Suppressor macrophage treated with lipopolysaccharide for 1 hour (primary cell): ENCODE measurements around the gene HHIPL1.

Experiments
- DNase-seq, 3 donors: peaks; one replicate each; pipeline ENCODE4 v3.0.0-alpha.2; 2020 to 2022

Gene HHIPL1

DNA sequence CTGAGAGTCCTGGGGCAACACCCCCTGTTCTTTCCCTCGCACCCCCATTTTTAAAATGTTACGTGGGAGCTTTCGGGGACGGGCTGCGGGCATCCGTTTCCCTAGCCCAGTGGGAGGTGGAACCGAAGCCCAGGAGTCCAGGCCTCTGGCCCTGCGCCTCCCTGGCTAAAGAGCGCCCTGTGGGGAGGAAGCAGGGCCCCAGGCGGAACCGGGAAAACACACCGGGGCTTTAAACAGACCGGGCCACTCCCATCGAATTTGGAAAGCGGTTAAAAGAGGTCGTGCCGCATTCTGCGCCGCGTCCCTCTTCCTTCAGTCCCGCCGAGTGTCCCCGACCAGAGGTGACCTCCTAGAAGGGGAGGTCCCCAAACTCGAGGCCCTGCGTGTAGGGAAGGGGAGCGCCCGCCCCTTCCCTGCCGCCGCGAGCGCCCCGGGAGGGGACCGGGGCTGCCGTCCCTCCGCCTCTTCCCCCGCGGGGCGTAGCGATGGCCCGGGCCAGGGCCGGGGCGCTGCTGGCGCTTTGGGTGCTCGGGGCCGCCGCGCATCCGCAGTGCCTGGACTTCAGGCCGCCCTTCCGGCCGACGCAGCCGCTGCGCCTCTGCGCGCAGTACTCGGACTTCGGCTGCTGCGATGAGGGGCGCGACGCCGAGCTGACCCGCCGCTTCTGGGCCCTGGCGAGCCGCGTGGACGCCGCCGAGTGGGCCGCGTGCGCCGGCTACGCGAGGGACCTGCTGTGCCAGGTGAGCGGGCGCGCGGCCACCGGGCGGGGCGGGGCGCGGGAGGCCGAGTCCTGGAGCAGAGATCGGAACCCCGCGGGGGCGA is at the start of gene HHIPL1:
HHIPL1 (plus strand) TSS at position 407 of the 822 bp plus-strand sequence; CDS start at position 486, 79 bp downstream.
- no peak for DNase-seq

DNA sequence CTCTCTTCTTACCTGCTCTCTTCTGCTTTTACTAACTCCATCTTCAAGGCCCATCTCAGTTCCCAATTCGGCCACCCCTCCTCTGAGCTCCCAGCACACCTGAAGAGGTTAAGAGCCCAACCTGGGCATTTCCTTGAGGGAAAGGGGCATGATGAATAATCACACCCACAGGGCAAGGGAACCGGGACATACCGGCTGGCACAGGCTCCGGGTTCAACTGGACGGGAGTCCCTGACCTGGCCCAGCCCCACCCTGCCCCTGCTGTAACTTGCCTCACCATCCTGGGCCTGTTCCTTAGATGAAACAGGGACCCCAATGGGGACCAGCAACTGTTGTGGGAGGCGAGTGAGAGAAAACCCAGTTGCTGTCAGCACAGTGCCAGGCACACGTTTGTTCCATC is 49.4 kb upstream of the HHIPL1 start:
- no peak for DNase-seq

DNA sequence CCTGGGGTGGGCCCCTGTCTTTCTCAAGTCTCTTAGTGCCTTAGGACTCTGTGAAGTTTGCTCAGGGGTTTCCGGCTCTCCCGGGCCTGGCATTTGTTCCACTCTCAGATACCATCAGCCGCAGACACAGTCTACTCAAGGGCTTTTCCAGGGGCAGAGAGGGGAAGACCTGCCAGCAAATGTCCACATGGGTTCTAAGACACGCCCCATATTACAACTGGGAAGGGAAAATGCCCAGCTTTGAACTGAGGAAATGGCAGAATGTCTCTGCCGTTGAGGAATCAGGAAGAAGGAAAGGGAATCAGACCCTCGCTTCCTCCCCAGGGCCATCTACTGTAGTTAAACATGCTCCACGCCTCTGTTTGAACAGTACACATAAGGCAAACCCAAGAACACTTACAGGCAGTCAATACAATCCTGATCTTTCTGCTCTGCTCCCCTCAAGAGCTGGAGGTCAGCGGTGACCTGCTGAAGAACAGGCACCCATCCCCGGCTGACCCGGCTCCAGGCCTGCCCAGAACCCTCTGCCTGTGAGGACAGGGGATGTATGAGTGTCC is 48.8 kb upstream of the HHIPL1 start:
- peak in 1 of 3 donors; percentile 43 for DNase-seq

DNA sequence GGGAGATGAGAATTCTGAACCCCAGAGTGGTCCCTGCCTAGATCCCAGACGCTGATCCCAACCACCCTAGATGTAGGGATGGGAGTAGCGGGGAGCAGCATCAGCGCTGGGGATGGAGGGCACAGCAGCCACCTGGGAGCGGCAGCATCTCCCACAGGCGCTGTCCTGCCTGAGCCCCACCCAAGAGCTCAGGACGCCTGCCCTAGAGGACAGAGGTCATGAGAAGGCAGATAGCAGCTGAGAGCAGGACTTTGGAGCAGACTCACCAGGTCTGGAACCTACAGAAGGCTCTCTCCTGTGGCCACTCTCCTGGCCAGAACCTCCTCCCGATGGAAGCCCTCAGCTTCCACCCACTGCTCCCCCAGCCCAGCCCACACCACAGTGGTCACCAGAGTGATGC is 48.2 kb upstream of the HHIPL1 start:
- DNase-seq: no peak

- DNase-seq: no peak
These were observed 46.9 kb upstream of the HHIPL1 start for GRCh38 chr14:99597911-99598600.

DNA sequence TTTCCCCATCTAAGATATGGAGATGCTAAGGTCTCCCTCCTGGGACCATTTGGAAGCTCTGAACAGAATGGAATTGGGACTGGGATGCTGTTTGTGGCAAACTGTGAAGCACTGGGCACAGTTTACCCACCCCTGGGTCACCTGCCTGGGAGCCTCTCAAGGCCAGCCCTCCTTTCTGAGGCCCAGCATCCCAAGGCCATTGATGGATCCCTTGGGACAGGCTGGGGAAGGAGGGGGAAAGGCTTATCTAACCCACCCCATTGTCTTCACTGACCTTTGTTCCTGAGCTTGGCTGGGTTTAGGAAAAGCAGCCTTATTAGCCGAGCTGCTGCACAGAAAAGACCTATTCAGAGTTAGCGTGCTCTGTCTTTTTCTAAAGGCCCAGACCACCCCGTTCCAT is 46.2 kb upstream of the HHIPL1 start:
- DNase-seq: no peak

DNA sequence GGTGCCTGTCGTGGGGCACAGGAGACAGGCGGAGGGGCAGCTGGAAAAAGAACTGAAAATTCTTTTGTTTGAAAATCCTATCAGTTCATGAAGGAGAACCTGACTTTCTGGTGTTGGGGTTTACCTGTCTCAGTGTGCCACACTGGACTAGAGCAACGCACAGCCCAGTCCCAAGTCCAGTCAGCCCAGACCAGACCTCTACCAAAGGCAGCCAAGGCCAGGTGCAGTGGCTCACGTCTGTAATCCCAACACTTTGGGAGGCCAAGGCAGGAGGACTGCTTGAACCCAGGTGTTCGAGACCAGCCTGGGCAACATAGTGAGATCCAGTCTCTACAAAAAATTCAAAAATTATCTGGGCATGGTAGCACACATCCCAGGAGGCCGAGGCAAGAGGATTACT is 45.5 kb upstream of the HHIPL1 start:
- no peak for DNase-seq

DNA sequence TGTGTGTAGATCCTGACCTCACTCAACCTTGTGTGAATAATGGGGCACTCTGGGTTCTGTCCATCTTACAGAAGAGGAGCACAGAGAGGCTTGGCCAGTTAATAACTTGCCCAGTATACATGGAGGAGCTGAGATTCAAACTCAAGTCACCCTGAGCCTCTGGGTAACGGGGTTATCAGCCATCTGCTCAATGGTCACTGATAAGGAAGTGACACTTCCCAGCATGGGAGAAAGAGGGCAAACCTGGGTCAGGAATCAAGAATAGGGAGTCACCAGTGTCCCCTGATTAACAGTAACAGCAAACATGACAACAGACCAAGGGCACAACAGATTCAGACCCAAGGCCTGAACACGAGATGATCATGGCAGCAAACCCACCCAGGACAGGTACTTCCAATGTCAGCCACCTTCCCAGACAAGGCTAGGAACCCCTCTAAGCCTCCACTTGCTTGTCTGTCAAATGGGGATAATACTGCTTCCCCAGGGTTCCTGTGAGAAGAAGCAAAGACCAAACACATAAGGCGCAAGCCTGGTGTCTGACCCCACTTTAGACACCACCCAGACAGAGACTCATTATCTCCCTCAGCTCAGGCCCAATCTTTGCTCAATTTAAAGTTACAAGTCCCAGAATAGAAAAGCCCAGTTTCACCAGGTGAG is 44.6 kb upstream of the HHIPL1 start:
- no peak for DNase-seq

GRCh38 chr14:99601361-99601831 is 43.5 kb upstream of the HHIPL1 start:
- DNase-seq: no peak

GRCh38 chr14:99602054-99602787 is 42.7 kb upstream of the HHIPL1 start:
- peak; percentile 37 to 50 (median 50) for DNase-seq

DNA sequence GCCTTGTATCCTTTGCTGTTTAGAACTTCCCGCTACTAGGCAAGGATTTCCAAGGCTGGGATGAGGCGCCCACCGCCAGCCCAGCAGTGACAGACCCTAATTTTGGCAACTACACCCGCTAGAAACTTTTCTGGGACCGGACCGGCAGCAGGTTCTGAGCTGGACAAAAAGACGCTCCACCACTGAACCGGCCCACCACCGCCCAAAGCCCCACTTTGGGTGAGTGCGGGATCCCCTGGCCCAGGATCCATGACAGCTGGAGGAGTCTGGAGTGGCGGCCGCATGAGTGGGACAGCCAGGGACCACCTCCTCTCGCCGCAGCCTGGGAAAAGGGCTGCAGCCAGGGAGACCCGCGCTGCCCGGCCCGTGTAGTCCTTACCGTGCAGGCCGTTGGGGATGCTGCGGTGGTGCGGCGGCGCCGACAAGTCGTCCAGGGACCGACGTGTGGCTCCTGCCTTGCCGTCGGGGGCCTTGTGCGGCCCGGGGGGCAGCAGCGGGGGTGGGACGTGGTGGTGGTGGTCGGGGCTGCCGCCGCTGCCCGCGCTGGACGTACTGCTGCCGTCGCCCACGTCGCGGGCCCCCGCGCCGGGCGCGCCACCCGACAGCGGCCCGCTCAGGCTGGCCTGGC is 42.0 kb upstream of the HHIPL1 start:
- no peak for DNase-seq

- DNase-seq: peak in 1 of 3 donors; percentile 5
These were observed 41.3 kb upstream of the HHIPL1 start, which contains the start of gene CCDC85C for GRCh38 chr14:99603471-99604277. Gene CCDC85C (minus strand): TSS chr14:99604207. CDS start chr14:99603959, 248 bp downstream.

GRCh38 chr14:99604278-99604765 is 40.6 kb upstream of the HHIPL1 start:
- DNase-seq: peak; percentile 87 to 97 (median 87)

DNA sequence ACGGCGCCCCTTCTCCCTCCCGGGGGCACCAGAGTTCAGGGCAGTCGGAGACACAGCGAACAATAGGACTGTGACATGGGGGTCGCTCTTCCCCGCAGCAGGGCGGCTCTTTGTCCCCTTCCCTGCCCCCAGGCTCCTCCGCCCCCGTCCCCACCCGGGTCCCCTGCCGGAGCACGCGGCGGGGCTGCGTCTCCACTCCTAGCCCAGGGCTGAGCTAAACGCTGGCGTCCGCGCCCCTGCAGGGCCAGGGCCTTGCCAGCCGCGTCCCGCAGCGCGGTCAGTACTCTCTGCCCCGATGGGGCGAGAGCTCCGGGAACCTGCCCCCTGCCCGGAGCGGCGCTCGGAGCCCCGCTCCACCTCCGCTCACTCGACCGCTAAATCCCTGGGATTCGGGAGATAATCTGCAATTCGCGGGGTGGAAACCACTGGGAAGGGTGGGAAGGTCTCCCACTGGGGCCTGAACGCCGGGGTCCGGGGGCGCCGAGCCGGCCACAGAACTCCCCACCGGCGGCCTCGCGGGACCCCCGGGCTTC is 40.1 kb upstream of the HHIPL1 start:
- DNase-seq: peak in 1 of 3 donors; percentile 31

- peak in 2 of 3 donors; percentile 25 to 43 for DNase-seq
These were observed 39.5 kb upstream of the HHIPL1 start for GRCh38 chr14:99605299-99605961.

GRCh38 chr14:99606359-99606758 is 38.6 kb upstream of the HHIPL1 start:
- DNase-seq: no peak

DNA sequence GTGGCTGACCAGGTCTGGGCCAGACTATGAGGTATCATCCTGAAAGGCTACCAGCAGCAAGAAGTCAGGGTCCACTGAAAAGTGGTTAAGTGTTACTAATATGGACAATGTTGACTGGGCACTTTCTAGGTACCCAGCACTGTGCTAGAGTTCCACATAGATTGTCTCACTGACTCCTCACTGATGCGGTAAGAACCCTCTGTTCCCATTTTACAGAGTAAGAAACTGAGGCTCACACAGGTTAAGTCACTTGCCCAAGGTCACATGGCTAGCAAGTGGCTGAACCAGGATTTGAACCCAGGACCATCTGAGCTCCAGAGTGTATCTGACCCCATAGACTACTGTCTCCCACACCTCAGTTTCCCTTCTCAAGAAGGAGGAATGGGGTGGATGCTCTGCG is 36.3 kb upstream of the HHIPL1 start:
- DNase-seq: no peak

DNA sequence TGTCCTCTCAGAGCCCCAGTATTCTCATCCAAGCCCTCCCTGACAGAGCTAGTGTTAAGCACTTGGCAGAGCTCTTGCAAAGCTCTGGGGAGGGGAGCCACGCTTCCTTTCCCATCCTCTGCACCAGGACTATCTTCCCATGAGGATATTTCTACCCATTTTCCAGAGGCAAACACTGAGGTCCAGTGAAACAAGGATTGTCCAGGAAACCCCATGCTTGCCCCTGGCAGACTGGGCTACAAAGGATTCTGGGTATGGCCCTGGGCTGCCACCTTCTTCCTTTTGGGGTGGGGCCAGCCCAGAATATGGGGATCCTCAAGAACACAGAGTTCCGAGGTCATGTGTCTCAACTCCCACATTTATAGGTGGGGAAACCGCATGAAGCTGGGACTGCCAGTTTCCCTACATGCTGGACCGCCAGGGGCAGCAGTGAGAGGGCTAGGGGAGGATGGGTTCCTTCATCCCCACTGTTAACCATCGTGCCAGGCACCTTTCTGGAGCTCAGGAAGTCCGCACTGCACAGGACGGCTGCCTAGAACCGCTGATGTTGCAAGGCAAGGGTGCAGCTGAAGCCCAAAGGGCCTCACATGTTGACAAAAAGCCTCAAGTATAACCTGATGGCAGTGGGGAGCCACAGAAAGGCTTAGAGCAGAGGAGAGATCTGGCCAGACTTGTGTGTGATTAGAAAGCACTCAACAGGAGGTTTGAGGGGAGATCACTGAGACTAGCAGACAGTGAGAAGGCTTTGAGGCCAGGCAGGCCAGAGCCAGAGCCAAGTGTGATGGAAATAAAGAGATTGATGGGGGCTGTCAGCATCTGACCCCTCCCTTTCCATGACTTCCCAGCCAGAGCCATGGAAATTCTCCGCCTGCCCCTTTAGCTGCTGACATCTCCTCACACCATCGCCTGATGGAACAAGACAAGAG is 35.4 kb upstream of the HHIPL1 start:
- peak in 2 of 3 donors; percentile 27 to 30 for DNase-seq

GRCh38 chr14:99611646-99612045 is 33.3 kb upstream of the HHIPL1 start:
- no peak for DNase-seq
